NOMO-1 treated with DMSO at 0.1 percent for 48 hours (cell line): Measurements from ENCODE around the gene DPP9.
"Not testable (repeated sequence)": the region's sequence is repeated elsewhere in the genome, so short reads cannot be mapped to it uniquely, and the experiment has no call there.

Source experiments
- DNase-seq: peaks from one replicate; lab custom pipeline; 2025; ENCODE audit not compliant: unreplicated experiment; lab: John Stamatoyannopoulos, UW

Gene DPP9

GRCh38 chr19:4723595-4724514, at the start of gene DPP9:
Gene DPP9, minus strand, starts transcription at chr19:4723842. Its CDS starts 3,936 bp downstream, at chr19:4719906.
- peak; percentile 99 for DNase-seq

- no peak for DNase-seq
Measured at GRCh38 chr19:4773047-4773640, 49.5 kb upstream of the DPP9 start.

- no peak for DNase-seq
Measured at GRCh38 chr19:4772566-4772965, 48.9 kb upstream of the DPP9 start.

- DNase-seq: peak; percentile 90
Measured at GRCh38 chr19:4768934-4769777, 45.5 kb upstream of the DPP9 start.

GRCh38 chr19:4764393-4764660, 40.7 kb upstream of the DPP9 start:
- DNase-seq: no peak

GRCh38 chr19:4763021-4763420, 39.4 kb upstream of the DPP9 start:
- DNase-seq: no peak

GRCh38 chr19:4760285-4760650, 36.6 kb upstream of the DPP9 start:
- no peak for DNase-seq

- peak; percentile 93 for DNase-seq
Measured at GRCh38 chr19:4759388-4760284, 36.0 kb upstream of the DPP9 start.

- DNase-seq: no peak
Measured at GRCh38 chr19:4758659-4759058, 35.0 kb upstream of the DPP9 start.

- no peak for DNase-seq
Measured at GRCh38 chr19:4758082-4758481, 34.4 kb upstream of the DPP9 start.

- DNase-seq: no peak
Measured at GRCh38 chr19:4755459-4755858, 31.8 kb upstream of the DPP9 start.

GRCh38 chr19:4754248-4754647, 30.6 kb upstream of the DPP9 start:
- peak; percentile 58 for DNase-seq

- DNase-seq: no peak
Measured at GRCh38 chr19:4749870-4750590, 26.4 kb upstream of the DPP9 start.

- DNase-seq: peak; percentile 69
Measured at GRCh38 chr19:4748589-4748988, 24.9 kb upstream of the DPP9 start.

- no peak for DNase-seq
Measured at GRCh38 chr19:4748185-4748584, 24.5 kb upstream of the DPP9 start.

- DNase-seq: no peak
Measured at GRCh38 chr19:4745986-4746385, 22.3 kb upstream of the DPP9 start.

GRCh38 chr19:4745175-4745574, 21.5 kb upstream of the DPP9 start:
- not testable (repeated sequence) for DNase-seq

GRCh38 chr19:4744451-4745174, 21.0 kb upstream of the DPP9 start:
- peak; percentile 38 for DNase-seq
